EH (cell line): Measurements from ENCODE around the gene NXNL2.

ENCODE experiments used
- DNase-seq: peaks from one replicate; pipeline ENCODE4 v3.0.0-alpha.2; 2015; ENCODE audit warnings: low read depth

The NXNL2 gene

DNA sequence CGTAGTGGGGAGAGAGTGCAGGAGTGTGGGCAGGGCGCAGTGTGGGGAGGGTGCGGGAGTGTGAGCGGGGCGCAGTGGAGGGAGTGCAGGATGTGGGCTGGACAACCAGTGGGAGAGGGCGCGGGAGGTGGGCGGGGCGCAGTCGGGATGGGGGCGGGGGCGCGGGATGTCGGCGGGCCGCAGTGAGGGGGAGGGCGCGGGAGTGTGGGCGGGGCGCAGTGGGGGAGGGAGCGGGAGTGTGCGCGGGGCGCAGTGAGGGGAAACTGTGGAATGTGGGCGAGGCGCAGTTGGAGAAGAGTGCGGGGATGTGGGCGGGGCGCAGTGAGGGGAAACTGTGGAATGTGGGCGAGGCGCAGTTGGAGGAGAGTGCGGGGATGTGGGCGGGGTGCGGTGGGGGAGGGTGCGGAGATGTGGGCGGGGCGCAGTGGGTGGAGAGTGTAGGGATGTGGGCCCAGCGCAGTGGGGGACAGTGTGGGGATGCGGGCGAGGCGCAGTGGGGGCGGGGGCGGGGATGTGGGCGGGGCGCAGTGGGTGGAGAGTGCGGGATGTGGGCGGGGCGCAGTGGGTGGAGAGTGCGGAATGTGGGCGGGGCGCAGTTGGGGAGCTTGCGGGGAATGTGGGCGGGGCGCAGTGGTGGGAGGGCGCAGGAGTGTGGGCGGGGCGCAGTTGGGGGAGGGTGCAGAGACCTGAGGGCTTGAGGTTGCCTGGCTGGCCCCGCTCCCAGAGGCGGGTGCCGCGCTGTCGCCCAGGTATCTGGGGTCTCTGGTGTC is at the start of gene NXNL2:
TSS of gene NXNL2 (plus strand) at position 723 of the 770 bp plus-strand sequence. CDS start 257 bp downstream, outside the sequence.
- peak; percentile 93 for DNase-seq

- peak; percentile 63 for DNase-seq
These were observed 46.8 kb upstream of the NXNL2 start for GRCh38 chr9:88488166-88488565.

- DNase-seq = no peak
These were observed 39.8 kb upstream of the NXNL2 start for GRCh38 chr9:88494983-88495721.

DNA sequence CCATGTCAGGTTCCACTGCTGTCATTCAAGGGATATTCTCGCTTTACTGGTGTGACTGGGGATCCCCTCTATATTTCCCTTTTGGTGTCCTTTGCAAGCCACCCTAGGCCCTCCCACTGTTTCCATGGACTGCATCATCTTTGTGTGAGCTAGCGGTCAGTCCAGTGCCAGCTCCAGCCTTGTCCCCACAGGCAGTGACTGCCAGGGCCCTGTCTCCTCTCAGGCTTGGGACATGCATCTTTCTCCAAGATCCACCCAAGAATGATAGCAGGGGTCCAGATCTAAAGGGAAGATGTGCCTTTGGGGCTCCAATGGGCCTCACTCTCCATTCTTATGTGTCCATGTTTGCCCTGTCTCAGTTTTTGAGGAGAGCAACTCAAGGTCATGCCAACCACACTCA is 37.8 kb upstream of the NXNL2 start:
- no peak for DNase-seq

- no peak for DNase-seq
These were observed 36.1 kb upstream of the NXNL2 start for GRCh38 chr9:88498880-88499279.

GRCh38 chr9:88501086-88501485 is 33.9 kb upstream of the NXNL2 start:
- DNase-seq = no peak

GRCh38 chr9:88502552-88503034 is 32.4 kb upstream of the NXNL2 start:
- no peak for DNase-seq

DNA sequence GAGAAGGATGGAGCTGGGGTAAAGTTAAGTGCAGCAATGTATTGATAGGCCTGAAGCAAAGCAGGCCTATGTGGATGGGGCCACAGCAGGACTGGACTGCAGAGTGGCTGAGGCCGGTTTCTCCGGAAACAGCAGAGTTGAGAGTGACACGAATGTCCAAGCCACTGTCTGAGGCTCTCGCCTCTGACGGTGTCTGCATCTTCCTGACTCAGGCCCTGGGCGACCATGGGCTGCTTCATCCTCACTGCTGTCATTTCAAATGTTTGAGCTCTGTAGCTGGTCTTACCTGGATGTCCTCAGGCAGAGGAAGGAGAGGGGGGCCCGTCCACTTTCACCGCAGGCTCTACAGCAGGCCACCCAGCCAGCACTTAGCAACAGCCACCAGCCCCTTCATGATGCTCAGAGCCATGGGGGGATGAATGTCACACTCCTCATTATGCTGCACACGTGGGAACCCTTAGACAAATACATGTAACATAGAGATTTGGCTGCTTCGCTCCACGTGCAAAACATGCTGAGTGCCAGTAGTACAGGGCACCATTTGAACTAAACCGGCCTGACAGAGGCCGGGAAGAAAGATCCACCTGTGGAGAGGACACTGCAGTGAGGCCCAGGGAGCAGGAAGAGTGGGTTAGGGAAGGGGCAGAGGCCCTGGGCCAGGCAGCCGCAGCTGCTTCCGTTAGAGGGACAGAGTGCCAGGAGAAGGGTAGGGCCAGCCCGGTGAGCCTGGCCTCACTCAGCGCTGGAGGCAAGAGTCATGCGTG is 31.7 kb upstream of the NXNL2 start:
- DNase-seq = no peak

- no peak for DNase-seq
These were observed 30.9 kb upstream of the NXNL2 start for GRCh38 chr9:88503845-88504764.

- peak; percentile 59 for DNase-seq
These were observed 26.7 kb upstream of the NXNL2 start for GRCh38 chr9:88508326-88508725.

DNA sequence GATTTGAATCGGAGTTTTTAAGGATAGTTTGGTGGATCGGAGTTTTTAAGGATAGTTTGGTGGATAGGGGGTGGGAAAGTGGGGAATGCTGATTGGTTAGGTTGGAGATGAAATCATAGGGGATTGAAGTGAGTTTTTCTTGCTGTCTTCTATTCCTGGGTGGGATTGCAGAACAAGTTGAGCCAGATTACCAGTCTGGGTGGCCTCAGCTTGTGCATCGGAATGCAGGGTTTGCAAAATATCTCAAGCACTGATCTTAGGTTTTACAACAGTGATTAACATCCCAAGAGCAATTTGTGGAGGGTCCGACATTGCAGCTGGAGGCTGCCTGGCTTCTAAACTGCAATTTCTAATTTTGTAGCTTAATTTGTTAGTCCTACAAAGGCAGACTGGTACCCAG is 23.1 kb upstream of the NXNL2 start:
- no peak for DNase-seq

GRCh38 chr9:88514247-88514646 is 20.7 kb upstream of the NXNL2 start:
- DNase-seq = no peak

- DNase-seq = no peak
These were observed 13.7 kb upstream of the NXNL2 start for GRCh38 chr9:88521308-88521707.

DNA sequence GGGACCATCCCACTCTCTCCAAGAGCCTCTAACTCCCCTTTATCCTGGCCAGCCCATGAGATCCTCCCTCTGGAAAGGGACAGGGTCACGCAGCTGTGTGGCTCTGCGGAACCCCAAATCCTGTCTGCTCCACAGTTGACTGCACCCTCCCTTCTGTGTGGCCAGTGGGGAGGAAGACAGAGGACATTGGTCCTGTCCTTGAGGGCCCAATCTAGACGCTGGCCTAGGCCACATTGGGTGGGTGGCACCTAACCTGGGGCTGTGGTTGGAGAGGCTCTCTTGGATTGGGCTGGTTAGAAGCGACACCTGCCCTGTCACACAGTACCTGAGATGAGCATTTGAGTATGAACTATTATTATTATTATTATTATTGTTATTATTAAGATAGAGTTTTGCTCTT is 12.6 kb upstream of the NXNL2 start:
- no peak for DNase-seq

DNA sequence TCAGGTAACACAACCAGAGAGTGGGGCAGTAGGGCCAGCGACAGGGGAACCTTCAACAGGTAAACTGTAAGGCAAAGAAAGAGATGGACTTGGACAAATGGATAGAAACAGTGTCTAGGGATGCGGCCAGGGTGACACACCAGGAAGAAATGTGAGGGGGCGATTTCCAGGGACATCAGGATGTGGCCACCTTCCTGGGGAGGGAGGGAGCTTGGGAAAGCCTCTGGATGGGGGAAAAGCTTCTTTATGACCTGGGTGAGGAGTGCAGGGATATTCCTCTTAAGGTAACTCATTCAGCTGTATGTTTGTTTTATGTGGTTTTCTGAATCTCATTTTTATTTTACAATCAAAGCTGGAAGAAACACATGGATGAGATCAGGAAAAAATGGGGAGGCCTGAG is 11.9 kb upstream of the NXNL2 start:
- peak; percentile 88 for DNase-seq

GRCh38 chr9:88524911-88525310 is 10.1 kb upstream of the NXNL2 start:
- DNase-seq = no peak

- DNase-seq = no peak
These were observed 7.4 kb upstream of the NXNL2 start for GRCh38 chr9:88527618-88528017.

DNA sequence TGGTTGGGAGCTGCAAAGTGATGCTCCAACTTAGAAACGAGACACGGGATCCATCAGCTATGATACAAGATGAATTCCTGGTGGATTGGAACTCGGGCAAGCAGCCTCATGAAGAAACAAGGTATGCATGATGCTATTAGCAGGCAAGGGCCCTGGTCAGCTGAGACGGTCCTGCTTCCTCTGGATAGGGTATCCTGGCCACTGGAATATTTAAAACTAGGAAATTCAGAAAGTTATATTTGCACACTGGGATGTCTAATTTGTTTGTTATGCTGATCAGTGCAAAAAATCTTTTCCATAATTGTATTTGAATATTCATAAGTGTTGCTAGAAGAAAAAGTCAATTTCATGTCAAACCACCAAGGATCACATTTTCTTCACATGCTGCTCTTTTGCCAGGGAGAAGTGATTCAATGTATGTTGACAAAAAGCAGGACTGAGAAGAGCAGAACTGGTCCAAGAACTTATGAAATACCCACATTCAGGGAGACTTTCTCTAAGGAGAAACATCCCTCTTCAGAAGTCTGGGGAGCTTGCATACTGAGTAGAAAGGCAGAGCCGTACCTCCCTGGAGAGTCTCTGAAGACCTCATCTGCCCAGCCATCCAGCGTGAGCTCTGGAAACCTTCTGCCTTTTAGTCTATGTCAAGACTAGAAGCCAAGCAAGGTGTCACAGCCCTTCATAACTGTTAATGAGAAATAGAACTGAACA is 6.7 kb upstream of the NXNL2 start:
- no peak for DNase-seq

DNA sequence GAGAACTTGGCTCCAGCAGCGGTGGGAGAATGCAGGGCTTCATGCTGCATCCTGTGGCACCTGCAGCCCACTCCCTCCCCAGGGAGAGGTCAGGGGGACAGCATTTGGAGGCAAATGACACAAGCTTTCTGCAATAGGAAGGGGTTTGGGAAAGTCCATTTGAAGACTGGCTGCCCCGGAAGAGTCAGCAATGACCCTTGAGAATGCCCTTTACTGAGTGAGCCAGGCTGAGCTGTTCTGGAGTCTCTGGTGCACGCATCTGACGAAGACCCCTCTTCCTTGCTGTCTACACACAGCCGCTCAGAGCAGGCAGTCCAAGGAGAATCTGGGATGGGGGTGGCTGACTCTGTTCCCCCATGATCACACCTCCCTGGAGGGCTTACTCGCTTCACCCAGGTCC is 5.5 kb upstream of the NXNL2 start:
- DNase-seq = no peak

- DNase-seq = peak; percentile 87
These were observed 4.9 kb upstream of the NXNL2 start for GRCh38 chr9:88530051-88530450.
